ENCODE results near the gene PEX7. TPM values are rescaled to one million over a fixed set of nuclear protein-coding genes. Genes with fewer than 3 reads are reported as not detected.
"Not testable (repeated sequence)": the region's sequence is repeated elsewhere in the genome, so short reads cannot be mapped to it uniquely, and the experiment has no call there.

The PEX7 gene
- total RNA-seq = 5.7 TPM

- ATAC-seq = peak; percentile 98
Observed at GRCh38 chr6:136822376-136823127, at the start of gene PEX7. PEX7 (plus strand) TSS chr6:136822592; CDS start chr6:136822666, 74 bp downstream.

GRCh38 chr6:136772685-136773472 is 49.5 kb upstream of the PEX7 start:
- no peak for ATAC-seq

- no peak for ATAC-seq
Observed at GRCh38 chr6:136773473-136773796, 49.0 kb upstream of the PEX7 start.

- peak; percentile 62 for ATAC-seq
Observed at GRCh38 chr6:136774228-136775041, 48.0 kb upstream of the PEX7 start.

- ATAC-seq = no peak
Observed at GRCh38 chr6:136775081-136775480, 47.3 kb upstream of the PEX7 start.

- ATAC-seq = no peak
Observed at GRCh38 chr6:136775548-136775947, 46.8 kb upstream of the PEX7 start.

GRCh38 chr6:136777651-136778050 is 44.7 kb upstream of the PEX7 start:
- ATAC-seq = no peak

- no peak for ATAC-seq
Observed at GRCh38 chr6:136779682-136780081, 42.7 kb upstream of the PEX7 start.

- ATAC-seq = no peak
Observed at GRCh38 chr6:136780972-136781371, 41.4 kb upstream of the PEX7 start.

- ATAC-seq = peak; percentile 92
Observed at GRCh38 chr6:136782021-136782770, 40.2 kb upstream of the PEX7 start.

- ATAC-seq = no peak
Observed at GRCh38 chr6:136783021-136783420, 39.4 kb upstream of the PEX7 start.

- peak; percentile 55 for ATAC-seq
Observed at GRCh38 chr6:136783495-136784270, 38.7 kb upstream of the PEX7 start.

- ATAC-seq = no peak
Observed at GRCh38 chr6:136784271-136784664, 38.1 kb upstream of the PEX7 start.

- ATAC-seq = peak; percentile 41
Observed at GRCh38 chr6:136784910-136785746, 37.3 kb upstream of the PEX7 start.

- no peak for ATAC-seq
Observed at GRCh38 chr6:136786658-136787057, 35.7 kb upstream of the PEX7 start.

GRCh38 chr6:136787726-136788068 is 34.7 kb upstream of the PEX7 start:
- ATAC-seq = no peak

- ATAC-seq = no peak
Observed at GRCh38 chr6:136788069-136788902, 34.1 kb upstream of the PEX7 start.

GRCh38 chr6:136789440-136789839 is 33.0 kb upstream of the PEX7 start:
- not testable (repeated sequence) for ATAC-seq

GRCh38 chr6:136790411-136791295 is 31.7 kb upstream of the PEX7 start:
- no peak for ATAC-seq

All from esophagus mucosa (tissue), 1 donor.